ENCODE results near the gene GNRHR. TPM values are rescaled to one million over a fixed set of nuclear protein-coding genes. Genes with fewer than 3 reads are reported as not detected.

The GNRHR gene
- total and polyA plus RNA-seq, 2 of the 4 experiments (the other 2 are of a cell fraction), result not detected

GRCh38 chr4:67749286-67749685 lies 4.9 kb downstream of the GNRHR start:
- POLR2A ChIA-PET (ENCODE audit: unreplicated experiment), result no interaction called here
- no peaks in the 10 kb centered on the region for H4K20me1 ChIP-seq (ENCODE audit: insufficient read depth, low read length)
- dilution Hi-C loops (cut with HindIII; ENCODE audit: low sequenced_read_pairs, unreplicated experiment) (no loop called here), in situ Hi-C loops (cut with MboI; ENCODE audit: low sequenced_read_pairs) (no loop called here), intact Hi-C loops (cut with micrococcal nuclease) (no loop called here)
- H2BK20ac ChIP-seq (ENCODE audit: low read depth, low read length), result no peak overlapping the region
- no peak overlapping the region for H2AK5ac ChIP-seq (ENCODE audit: low read depth, low read length)
- WGBS, 2 experiments (ENCODE audit: extremely low coverage in 2 of 2, insufficient read length in 1 of 2), result 100% methylated on average over 1 of the region's 3 CpGs; no CpG with 5 or more reads in 1 of the 2 experiments
- no peaks in the 10 kb centered on the region for H3K79me1 ChIP-seq (ENCODE audit: low read depth in 1 of 2, low read length in 2 of 2)
- H3K36me3 ChIP-seq (ENCODE audit: control insufficient read depth, insufficient read depth, low read length), result no peaks in the 10 kb centered on the region
- no peaks in the 10 kb centered on the region for H3K27me3 ChIP-seq (ENCODE audit: control insufficient read depth, insufficient read depth, low read length)
- TF ChIP-seq CEBPB (IDR thresholded peaks at IDR 0.05; ENCODE audit: low read depth, low read length) (no peak), BHLHE40 (IDR thresholded peaks at IDR 0.05; ENCODE audit: low read depth, low read length) (no peak), CHD1 (IDR thresholded peaks at IDR 0.05; ENCODE audit: low read depth, low read length) (no peak), NFE2L2 (IDR thresholded peaks at IDR 0.05; ENCODE audit: low read depth, low read length) (no peak), POLR2A (IDR thresholded peaks at IDR 0.05; ENCODE audit: low read depth, low read length) (no peak), SMC3 (IDR thresholded peaks at IDR 0.05; ENCODE audit: low read depth, low read length) (no peak), USF2 (IDR thresholded peaks at IDR 0.05; ENCODE audit: low read depth, low read length) (no peak), ELK1 (IDR thresholded peaks at IDR 0.05; ENCODE audit: borderline replicate concordance, low read depth, low read length) (no peak), MAZ (IDR thresholded peaks at IDR 0.05; ENCODE audit: borderline replicate concordance, low read depth, low read length) (no peak), MAFK (IDR thresholded peaks at IDR 0.05; ENCODE audit: low read depth, low read length) (no peak), RAD21 (IDR thresholded peaks at IDR 0.05; ENCODE audit: low read length) (no peak), RFX5 (IDR thresholded peaks at IDR 0.05; ENCODE audit: low read depth, low read length) (no peak), MXI1 (IDR thresholded peaks at IDR 0.05; ENCODE audit: borderline replicate concordance, low read depth, low read length) (no peak), FOS (IDR thresholded peaks at IDR 0.05; ENCODE audit: low read depth, low read length) (no peak), RCOR1 (IDR thresholded peaks at IDR 0.05; ENCODE audit: insufficient replicate concordance, low read length) (no peak)
- TF ChIP-seq, protein P1, sequence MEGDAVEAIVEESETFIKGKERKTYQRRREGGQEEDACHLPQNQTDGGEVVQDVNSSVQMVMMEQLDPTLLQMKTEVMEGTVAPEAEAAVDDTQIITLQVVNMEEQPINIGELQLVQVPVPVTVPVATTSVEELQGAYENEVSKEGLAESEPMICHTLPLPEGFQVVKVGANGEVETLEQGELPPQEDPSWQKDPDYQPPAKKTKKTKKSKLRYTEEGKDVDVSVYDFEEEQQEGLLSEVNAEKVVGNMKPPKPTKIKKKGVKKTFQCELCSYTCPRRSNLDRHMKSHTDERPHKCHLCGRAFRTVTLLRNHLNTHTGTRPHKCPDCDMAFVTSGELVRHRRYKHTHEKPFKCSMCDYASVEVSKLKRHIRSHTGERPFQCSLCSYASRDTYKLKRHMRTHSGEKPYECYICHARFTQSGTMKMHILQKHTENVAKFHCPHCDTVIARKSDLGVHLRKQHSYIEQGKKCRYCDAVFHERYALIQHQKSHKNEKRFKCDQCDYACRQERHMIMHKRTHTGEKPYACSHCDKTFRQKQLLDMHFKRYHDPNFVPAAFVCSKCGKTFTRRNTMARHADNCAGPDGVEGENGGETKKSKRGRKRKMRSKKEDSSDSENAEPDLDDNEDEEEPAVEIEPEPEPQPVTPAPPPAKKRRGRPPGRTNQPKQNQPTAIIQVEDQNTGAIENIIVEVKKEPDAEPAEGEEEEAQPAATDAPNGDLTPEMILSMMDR (conservative IDR thresholded peaks at IDR 0.05; ENCODE audit: low read depth, low read length), result no peak
- H2BK120ac ChIP-seq (ENCODE audit: low read depth, low read length), result no peak overlapping the region
- H3K9me3 ChIP-seq (ENCODE audit: control insufficient read depth, insufficient read depth, low read length), result no peaks in the 10 kb centered on the region
- H3K9me1 ChIP-seq (ENCODE audit: insufficient read depth, low read length), result no peaks in the 10 kb centered on the region; the same call in 1 of the 2 replicates
- H2AFZ ChIP-seq (replicated peaks; ENCODE audit: low read length, poor library complexity), result no peak overlapping the region
- ATAC-seq (ENCODE audit: low read depth), result no peak
- no peak overlapping the region for H3K56ac ChIP-seq (ENCODE audit: extremely low read depth, insufficient read depth, low read length)
- no peak overlapping the region for H3K4ac ChIP-seq (ENCODE audit: low read depth, low read length)
- H4K91ac ChIP-seq (ENCODE audit: insufficient read depth, low read depth, low read length), result no peak overlapping the region
- H2BK5ac ChIP-seq (ENCODE audit: low read depth, low read length, poor library complexity, severe bottlenecking), result no peak overlapping the region
- H3K4me2 ChIP-seq (ENCODE audit: low read depth, low read length), result no peak overlapping the region
- H4K8ac ChIP-seq (ENCODE audit: low read depth in 2 of 2, low read length in 2 of 2), result no peak overlapping the region
- no peak overlapping the region for H3K18ac ChIP-seq (ENCODE audit: low read depth, low read length)
- no peak overlapping the region for H3K14ac ChIP-seq (replicated peaks; ENCODE audit: low read depth, low read length)
- CTCF ChIA-PET, result no interaction called here
- no peak overlapping the region for H3K4me3 ChIP-seq (ENCODE audit: insufficient read depth, low read depth, low read length)
- H2BK15ac ChIP-seq (ENCODE audit: low read depth, low read length), result no peak overlapping the region
- no peak overlapping the region for H3K9ac ChIP-seq (ENCODE audit: low read depth, low read length)
- BruUV-seq (replicated peaks), result no TSS peak
- H2AK9ac ChIP-seq (replicated peaks; ENCODE audit: low read depth, low read length, poor library complexity), result no peak overlapping the region
- no peak for DNase-seq
- H3K23ac ChIP-seq (ENCODE audit: low read depth, low read length), result no peak overlapping the region
- no peak overlapping the region for H3K27ac ChIP-seq (ENCODE audit: insufficient read depth, low read length)
- H3K4me1 ChIP-seq (ENCODE audit: control insufficient read depth, insufficient read depth, low read length), result peaks cover 2% of the 10 kb centered on the region; the same call in 1 of the 2 replicates
- no peak overlapping the region for H4K5ac ChIP-seq (ENCODE audit: low read depth, low read length)

Data from IMR-90 (cell line).